GM13976 (cell line): ENCODE results near the gene LRRC45.

Experiments
- DNase-seq: peaks from one replicate; pipeline ENCODE4 v3.0.0; 2012; ENCODE audit warnings: low spot score
- CTCF ChIP-seq: IDR thresholded peaks from 2 replicates; pipeline ENCODE4 v1.5.1; 2012; ENCODE audit warnings: borderline replicate concordance, mild to moderate bottlenecking; ENCODE audit not compliant: insufficient read depth; ENCODE audit errors: extremely low read depth, missing control alignments, control extremely low read depth
- in situ Hi-C: fragments of 300-500 bp; cut with MboI; formaldehyde crosslinking; loops from one replicate; pipeline ENCODE4 v1.12.0; 2022; ENCODE audit warnings: low sequenced_read_pairs, mixed read lengths, inconsistent platforms; ENCODE audit not compliant: unreplicated experiment

Gene LRRC45

GRCh38 chr17:82047914-82048570, 24.9 kb downstream of the LRRC45 start:
- in situ Hi-C loops = no loop called here
- no peak for TF ChIP-seq CTCF
- DNase-seq = no peak

GRCh38 chr17:82048571-82048971, 25.5 kb downstream of the LRRC45 start:
- in situ Hi-C loops = no loop called here
- TF ChIP-seq CTCF = no peak

DNA sequence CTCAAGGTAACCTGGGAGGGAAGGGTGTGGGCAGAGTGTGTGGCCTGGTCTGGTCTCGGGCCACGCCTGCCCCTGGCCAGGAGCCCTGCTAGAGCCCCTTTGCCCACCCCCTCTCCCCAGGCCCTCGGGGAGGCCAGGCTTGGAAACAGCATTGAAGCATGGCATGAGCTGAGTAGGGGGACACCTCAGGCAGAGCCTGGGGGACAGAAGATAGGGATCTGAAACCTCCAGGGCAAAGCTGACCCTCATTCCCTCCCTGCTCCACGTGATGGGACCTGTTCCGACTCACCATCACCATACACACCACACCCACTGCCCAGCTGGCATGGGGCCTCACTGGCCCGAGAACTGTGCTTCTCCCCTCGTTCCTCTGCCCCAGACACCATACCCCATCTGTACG, 26.0 kb downstream of the LRRC45 start:
- no peak for DNase-seq
- TF ChIP-seq CTCF = no peak
- in situ Hi-C loops = no loop called here

More at GRCh38 chr17:82048571-82048971, 25.5 kb downstream of the LRRC45 start:
- DNase-seq = no peak

DNA sequence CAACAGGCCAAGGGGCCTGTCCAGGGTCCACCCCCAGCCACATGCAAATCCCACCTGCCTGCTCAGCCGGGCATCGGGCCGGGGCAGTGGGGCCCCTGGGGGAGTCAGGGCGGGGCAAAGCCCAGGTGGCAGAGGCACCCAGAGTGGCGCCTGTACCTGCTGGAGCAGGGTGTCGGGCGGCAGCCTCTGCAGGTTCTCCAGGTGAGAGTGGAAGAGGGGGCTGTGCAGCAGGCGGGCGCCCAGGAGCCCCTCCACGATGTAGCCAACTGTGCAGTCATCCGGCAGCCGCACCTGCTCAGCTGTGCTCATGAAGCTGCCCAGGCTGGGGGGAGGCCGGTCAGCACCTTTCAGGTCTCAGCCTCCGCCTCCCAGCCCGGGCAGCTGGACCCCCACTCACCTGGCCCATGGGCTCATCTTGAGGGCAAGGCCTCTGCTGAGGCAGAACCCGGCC, 26.4 kb downstream of the LRRC45 start:
- in situ Hi-C loops = no loop called here
- TF ChIP-seq CTCF = no peak
- DNase-seq = no peak

- in situ Hi-C loops = no loop called here
Measured at GRCh38 chr17:82050152-82050760, 27.2 kb downstream of the LRRC45 start.

More at GRCh38 chr17:82050152-82050760, 27.2 kb downstream of the LRRC45 start:
- no peak for TF ChIP-seq CTCF
- DNase-seq = no peak
